ENCODE measurements around the gene PPIP5K2. TPM values are rescaled to one million over a fixed set of nuclear protein-coding genes. Genes with fewer than 3 reads are reported as not detected.

PPIP5K2 gene
- total and polyA plus RNA-seq, 2 of the 8 experiments (the other 6 are each of a cell fraction or from before 2014, with no cell fraction given): 14.8 to 46.6 TPM

DNA sequence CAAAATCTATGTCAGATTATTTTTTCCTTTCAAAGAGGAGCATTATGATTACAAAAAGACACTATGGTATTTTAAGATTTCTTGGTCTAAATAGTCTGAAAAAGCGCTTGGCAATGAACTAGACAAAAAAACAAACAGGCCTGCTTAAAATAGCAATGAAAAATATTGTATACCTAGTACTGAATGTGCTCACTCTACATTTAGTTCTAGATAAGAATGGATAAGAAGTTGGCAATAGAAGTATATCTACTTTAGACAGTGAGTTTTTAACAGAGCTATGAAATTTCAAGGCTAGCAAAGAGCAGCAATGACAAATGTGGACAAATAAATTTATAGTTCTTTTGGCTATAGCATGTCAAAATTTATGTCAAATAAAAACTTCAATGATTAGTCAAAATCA, 26.4 kb upstream of the PPIP5K2 start:
- H2BK5ac ChIP-seq (ENCODE audit: low read depth, low read length): no peak overlapping the region
- no peak overlapping the region for H2BK20ac ChIP-seq (ENCODE audit: low read length)
- CTCF ChIA-PET (ENCODE audit: partially characterized antibody): no interaction called here
- no peak overlapping the region for H4K91ac ChIP-seq (replicated peaks; ENCODE audit: insufficient read length, low read length)
- no peak overlapping the region for H3K14ac ChIP-seq (ENCODE audit: insufficient read length)
- H3K23ac ChIP-seq (ENCODE audit: insufficient read length): no peak overlapping the region
- H4K5ac ChIP-seq (ENCODE audit: insufficient read length, low read depth, low read length): no peak overlapping the region
- H2BK120ac ChIP-seq (replicated peaks; ENCODE audit: low read depth, low read length): no peak overlapping the region
- H4K8ac ChIP-seq (ENCODE audit: extremely low read depth, insufficient read depth, low read length): no peak overlapping the region
- H2AK5ac ChIP-seq (ENCODE audit: low read depth, low read length): no peak overlapping the region
- no peak for FAIRE-seq
- no peak overlapping the region for H3K56ac ChIP-seq (replicated peaks; ENCODE audit: insufficient read length, low read depth, low read length)
- no peaks in the 10 kb centered on the region for H3K23me2 ChIP-seq (ENCODE audit: low read depth, low read length)
- H3K79me1 ChIP-seq (ENCODE audit: low read depth, low read length): no peaks in the 10 kb centered on the region
- no peak overlapping the region for H3K4me2 ChIP-seq (ENCODE audit: insufficient read depth in 1 of 2, low read depth in 2 of 2, low read length in 2 of 2)
- H3K9me3 ChIP-seq (ENCODE audit: insufficient read depth in 2 of 2, low read depth in 1 of 2, low read length in 1 of 2): no peaks in the 10 kb centered on the region
- H3K4me3 ChIP-seq (ENCODE audit: extremely low read depth in 1 of 4, insufficient read depth in 2 of 4, low read depth in 3 of 4, low read length in 4 of 4): no peak overlapping the region
- DNase-seq (ENCODE audit: low read depth in 1 of 2, low spot score in 2 of 2): no peak
- H3K27me3 ChIP-seq (replicated peaks in 1 of 4; ENCODE audit: control insufficient read depth in 3 of 4, extremely low read depth in 1 of 4, insufficient read depth in 3 of 4, low read length in 3 of 4): no peaks in the 10 kb centered on the region
- no peak overlapping the region for H3K18ac ChIP-seq (ENCODE audit: extremely low read depth, low read length)
- H3K9ac ChIP-seq (replicated peaks in 1 of 4; ENCODE audit: extremely low read depth in 1 of 4, low read depth in 3 of 4, low read length in 3 of 4): no peak overlapping the region
- no peaks in the 10 kb centered on the region for H3K79me2 ChIP-seq (ENCODE audit: control insufficient read depth in 1 of 2, insufficient read depth in 2 of 2, low read length in 2 of 2)
- no peak overlapping the region for H2BK12ac ChIP-seq (ENCODE audit: low read depth, low read length)
- WGBS, 2 experiments (ENCODE audit: extremely low coverage in 1 of 2, insufficient coverage in 1 of 2, insufficient read length in 1 of 2, insufficient replicate concordance in 2 of 2, low coverage in 1 of 2, low lambda C conversion rate in 2 of 2, missing lambda C conversion rate in 1 of 2): 91% methylated on average over 1 of the region's 1 CpG; no CpG with 5 or more reads in 1 of the 2 experiments
- H3K27ac ChIP-seq (ENCODE audit: low read depth, low read length): no peak overlapping the region
- POLR2A ChIA-PET (ENCODE audit: partially characterized antibody): no interaction called here
- H3K4ac ChIP-seq (replicated peaks; ENCODE audit: insufficient read length, low read depth, low read length): no peak overlapping the region
- H3K4me1 ChIP-seq (replicated peaks in 1 of 4; ENCODE audit: control insufficient read depth in 3 of 4, insufficient read depth in 4 of 4, low read length in 3 of 4): no peaks in the 10 kb centered on the region
- H3K36me3 ChIP-seq (ENCODE audit: control insufficient read depth in 2 of 4, insufficient read depth in 4 of 4, low read length in 3 of 4): peaks cover 0 to 3% (median 0%) of the 10 kb centered on the region in 4 experiments; a peak in 1 of 8 replicates
- no peaks in the 10 kb centered on the region for H4K20me1 ChIP-seq (replicated peaks in 1 of 2; ENCODE audit: control insufficient read depth in 1 of 2, insufficient read depth in 2 of 2, low read length in 2 of 2)
- no peak overlapping the region for H2BK15ac ChIP-seq (ENCODE audit: low read length)
- no peak overlapping the region for H2AFZ ChIP-seq (ENCODE audit: low read length)
- TF ChIP-seq RNF2 (IDR thresholded peaks at IDR 0.05; ENCODE audit: borderline replicate concordance, low read depth, low read length, missing control alignments, poor library complexity, severe bottlenecking) (no peak), HDAC2 (IDR thresholded peaks at IDR 0.05; ENCODE audit: borderline replicate concordance in 1 of 2, low read depth in 2 of 2, low read length in 2 of 2) (no peak), SUZ12 (IDR thresholded peaks at IDR 0.05; ENCODE audit: low read length) (no peak), HDAC6 (IDR thresholded peaks at IDR 0.05; ENCODE audit: low read depth, low read length) (no peak), SP2 (IDR thresholded peaks at IDR 0.05; ENCODE audit: low read length) (no peak), CREB1 (IDR thresholded peaks at IDR 0.05) (no peak), BACH1 (IDR thresholded peaks at IDR 0.05; ENCODE audit: low read length) (no peak), BRCA1 (IDR thresholded peaks at IDR 0.05; ENCODE audit: low read depth, low read length) (no peak), SIN3A (conservative IDR thresholded peaks at IDR 0.05 in 1 of 2, IDR thresholded peaks at IDR 0.05 in 1 of 2; ENCODE audit: low read depth in 1 of 2, low read length in 2 of 2) (no peak), NANOG (IDR thresholded peaks at IDR 0.05; ENCODE audit: insufficient read depth, low read depth, low read length, poor library complexity, severe bottlenecking) (no peak)
- TF ChIP-seq, protein P1, sequence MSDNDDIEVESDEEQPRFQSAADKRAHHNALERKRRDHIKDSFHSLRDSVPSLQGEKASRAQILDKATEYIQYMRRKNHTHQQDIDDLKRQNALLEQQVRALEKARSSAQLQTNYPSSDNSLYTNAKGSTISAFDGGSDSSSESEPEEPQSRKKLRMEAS (IDR thresholded peaks at IDR 0.05): no peak

Measured in H1 (cell line).